H1 (cell line): ENCODE results near the gene FOXI1. TPM values are rescaled to one million over a fixed set of nuclear protein-coding genes. Genes with fewer than 3 reads are reported as not detected.

Experiments
- CHD1 ChIP-seq: IDR thresholded peaks from 2 replicates; pipeline ENCODE4 v1.6.1; 2012; ENCODE audit warnings: low read depth, low read length, improper control_type of control experiment
- ZNF274 ChIP-seq: IDR thresholded peaks from 2 replicates; pipeline ENCODE4 v1.7.0; 2012; ENCODE audit warnings: low read length, borderline replicate concordance; ENCODE audit errors: extremely low read depth
- polyA plus RNA-seq, 7 experiments: library from polyadenylated mRNA; depleted of rRNA in 3 of 7; stranded (reverse) in 5 of 7; unstranded in 2 of 7; fragments of >200 nt in 5 of 7; fragments of 200-250 nt in 2 of 7; gene quantifications; 1 replicate in 5 of 7; 2 replicates in 1 of 7; 4 replicates in 1 of 7; pipeline versions ENCODE4 v1.2.1 to v1.2.3, GENCODE V29; 2011 to 2013; ENCODE audit warnings: missing spikeins in 2 of 7, mixed read lengths in 2 of 7
- total RNA-seq: library from RNA; stranded (reverse); fragmentation: NEBNext Ultra II Directional; extraction: Animal tissue kit (Norgen Biotek cat#: 25700); gene quantifications from 2 replicates; pipeline ENCODE4 v1.2.1, GENCODE V29; 2021

The FOXI1 gene
- total and polyA plus RNA-seq, 2 of the 8 experiments (the other 6 are each of a cell fraction or from before 2014, with no cell fraction given), result not detected

DNA sequence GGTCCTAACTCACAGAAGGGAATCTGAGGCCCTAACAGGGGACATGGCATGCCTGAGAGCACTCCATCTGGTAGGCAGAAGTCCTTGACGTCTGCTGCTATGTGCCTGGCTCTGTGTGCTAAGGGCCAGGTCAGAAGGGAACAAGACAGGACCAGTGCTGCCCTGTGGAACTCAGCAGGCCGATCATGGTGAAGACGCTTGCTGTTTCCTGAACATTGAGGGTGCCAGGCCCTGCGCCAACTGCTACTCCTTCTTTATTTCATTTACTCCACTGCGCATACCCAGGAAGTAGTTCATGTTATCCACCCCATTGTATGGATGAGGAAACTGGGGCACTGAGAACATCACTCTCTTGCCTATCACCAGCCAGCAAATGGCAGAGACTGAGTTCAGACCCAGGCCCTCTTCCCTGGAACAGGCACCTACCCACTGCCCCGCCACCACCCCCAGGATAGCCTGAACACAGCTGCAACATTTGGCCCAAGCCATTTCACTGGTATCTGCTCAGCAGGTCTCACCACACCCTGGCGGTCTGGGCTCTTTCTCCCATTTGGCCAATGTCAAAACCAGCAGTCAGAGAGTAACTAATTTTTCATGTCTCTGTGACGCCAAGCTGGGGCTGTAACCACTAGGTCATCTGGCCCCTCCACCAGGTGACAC, 24.8 kb upstream of the FOXI1 start (continued):
- TF ChIP-seq CHD1, result no peak
- TF ChIP-seq ZNF274, result no peak
